SJCRH30 (cell line): ENCODE data around the gene CRIM1. TPM values are rescaled to one million over a fixed set of nuclear protein-coding genes. Genes with fewer than 3 reads are reported as not detected.

ENCODE experiments used
- DNase-seq, 2 experiments: peaks; one replicate each; pipeline ENCODE4 v3.0.0-alpha.2; 2015 to 2020
- H3K27ac ChIP-seq: fragments of 250-450 bp; sonication (Bioruptor Pico); 2 replicates; pipeline ENCODE4 v1.5.1; 2020; ENCODE audit warnings: mild to moderate bottlenecking, moderate library complexity
- H3K27me3 ChIP-seq: fragments of 250-450 bp; sonication (Bioruptor Pico); 2 replicates; pipeline ENCODE4 v1.5.1; 2020; ENCODE audit warnings: mild to moderate bottlenecking, moderate library complexity
- H3K36me3 ChIP-seq: fragments of 250-450 bp; sonication (Bioruptor Pico); 2 replicates; pipeline ENCODE4 v1.5.1; 2020; ENCODE audit warnings: mild to moderate bottlenecking, moderate library complexity
- H3K4me1 ChIP-seq: fragments of 250-450 bp; sonication (Bioruptor Pico); 2 replicates; pipeline ENCODE4 v1.5.1; 2020; ENCODE audit warnings: mild to moderate bottlenecking, moderate library complexity
- H3K4me3 ChIP-seq: fragments of 250-450 bp; sonication (Bioruptor Pico); 2 replicates; pipeline ENCODE4 v1.5.1; 2020; ENCODE audit warnings: mild to moderate bottlenecking, moderate library complexity
- H3K9me3 ChIP-seq: fragments of 250-450 bp; sonication (Bioruptor Pico); replicated peaks from 2 replicates; pipeline ENCODE4 v1.5.1; 2020; ENCODE audit warnings: mild to moderate bottlenecking, moderate library complexity
- total RNA-seq: library from RNA; depleted of rRNA; stranded (reverse); fragments of >200 nt; shearing (Covaris generic); gene quantifications from 2 replicates; pipeline ENCODE4 v1.2.3, GENCODE V29; 2014

CRIM1 gene
- total RNA-seq, 1 experiment from 2014 or later, result 12.6 TPM

DNA sequence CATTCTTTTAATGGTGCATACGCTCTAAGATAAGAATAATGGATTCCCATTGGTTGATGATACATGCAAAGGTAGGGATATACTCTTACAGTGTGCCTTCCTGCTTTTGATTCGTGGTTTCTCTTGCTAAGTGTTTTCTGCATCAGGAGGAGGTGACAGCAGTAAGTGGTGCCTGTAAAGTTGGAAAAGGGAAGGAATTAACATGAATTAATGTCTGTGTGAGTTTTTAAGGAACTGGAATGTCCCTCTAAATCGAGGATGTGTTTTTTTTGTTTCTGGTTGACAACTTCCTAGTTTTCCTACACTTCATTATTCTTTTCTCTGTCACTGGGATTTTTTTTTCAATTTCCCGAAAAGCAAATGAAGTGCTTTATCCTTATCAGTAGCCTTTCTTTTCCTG, 54.4 kb downstream of the CRIM1 start:
- H3K27me3 ChIP-seq, result no peaks in the 10 kb centered on the region
- H3K4me3 ChIP-seq, result no peak overlapping the region
- H3K4me1 ChIP-seq, result peaks cover 16% of the 10 kb centered on the region
- no peak overlapping the region for H3K27ac ChIP-seq
- no peak for DNase-seq
- H3K9me3 ChIP-seq, result no peaks in the 10 kb centered on the region
- peaks cover 3% of the 10 kb centered on the region; the same call in 1 of the 2 replicates for H3K36me3 ChIP-seq

DNA sequence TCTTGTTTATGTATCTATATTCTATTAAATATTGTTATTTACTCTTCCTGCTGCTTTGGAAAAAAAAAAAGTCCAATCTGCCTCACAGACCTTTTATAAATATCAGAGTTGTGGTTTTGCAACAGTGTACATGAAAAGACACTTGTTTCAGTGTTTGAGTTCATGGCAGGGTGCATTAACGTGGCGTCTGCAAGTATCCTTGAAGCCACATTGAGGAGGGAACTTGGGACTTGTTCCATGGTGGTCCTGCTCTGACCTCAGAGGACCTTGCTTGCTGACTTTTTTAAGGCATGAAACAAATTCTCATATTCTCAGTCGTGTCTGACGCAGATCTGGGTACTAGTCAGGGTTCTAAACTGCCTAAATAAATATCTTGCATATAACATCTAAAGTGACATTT, 55.1 kb downstream of the CRIM1 start:
- H3K4me1 ChIP-seq, result peaks cover 16% of the 10 kb centered on the region
- DNase-seq, result no peak
- no peak overlapping the region for H3K4me3 ChIP-seq
- no peak overlapping the region for H3K27ac ChIP-seq
- H3K9me3 ChIP-seq, result no peaks in the 10 kb centered on the region
- H3K36me3 ChIP-seq, result 0 out of 2 replicates have a peak, but pooled peaks cover 3% of the 10 kb centered on the region
- H3K27me3 ChIP-seq, result no peaks in the 10 kb centered on the region

DNA sequence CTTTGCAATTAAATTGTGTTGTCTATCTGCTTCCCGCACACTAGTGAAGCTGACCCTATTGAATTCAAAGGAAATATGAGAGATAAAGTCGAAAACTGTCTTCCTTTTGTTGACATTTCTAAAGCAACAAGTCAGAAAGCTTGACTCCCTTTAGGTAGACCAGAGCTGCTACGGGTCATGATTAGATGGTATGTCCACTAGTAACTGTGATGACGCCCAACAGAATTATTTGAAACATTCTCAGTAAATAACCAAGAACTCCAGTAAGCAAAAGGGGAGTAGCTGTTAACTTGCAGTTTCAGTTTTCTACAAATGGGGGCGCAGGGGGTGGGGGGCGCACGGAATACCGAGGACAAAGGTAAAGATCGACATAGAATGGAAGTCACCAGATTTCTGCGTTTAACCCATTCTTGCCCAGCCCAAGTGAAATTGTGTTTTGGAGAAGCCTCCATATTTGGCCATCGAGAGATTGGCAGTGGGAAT, 56.4 kb downstream of the CRIM1 start:
- H3K4me1 ChIP-seq, result peaks cover 16% of the 10 kb centered on the region
- no peak for DNase-seq
- no peak overlapping the region for H3K4me3 ChIP-seq
- H3K27me3 ChIP-seq, result no peaks in the 10 kb centered on the region
- H3K9me3 ChIP-seq, result no peaks in the 10 kb centered on the region
- H3K36me3 ChIP-seq, result 0 out of 2 replicates have a peak, but pooled peaks cover 3% of the 10 kb centered on the region
- H3K27ac ChIP-seq, result no peak overlapping the region

- no peak for DNase-seq
- Histone ChIP-seq H3K27me3 (no peaks in the 10 kb centered on the region), H3K9me3 (no peaks in the 10 kb centered on the region), H3K4me3 (no peak overlapping the region), H3K27ac (no peak overlapping the region), H3K4me1 (peaks cover 11% of the 10 kb centered on the region), H3K36me3 (0 out of 2 replicates have a peak, but pooled peaks cover 3% of the 10 kb centered on the region)
These were observed 57.6 kb downstream of the CRIM1 start for GRCh38 chr2:36413218-36413617.

GRCh38 chr2:36414307-36414706, 58.7 kb downstream of the CRIM1 start:
- Histone ChIP-seq H3K4me3 (no peak overlapping the region), H3K27me3 (no peaks in the 10 kb centered on the region), H3K9me3 (no peaks in the 10 kb centered on the region), H3K4me1 (peaks cover 4% of the 10 kb centered on the region; the same call in 1 of the 2 replicates), H3K27ac (no peak overlapping the region), H3K36me3 (0 out of 2 replicates have a peak, but pooled peaks cover 3% of the 10 kb centered on the region)
- no peak for DNase-seq

- DNase-seq, result no peak
- no peak overlapping the region for H3K4me3 ChIP-seq
- H3K4me1 ChIP-seq, result no peaks in the 10 kb centered on the region
- no peak overlapping the region for H3K27ac ChIP-seq
- H3K27me3 ChIP-seq, result no peaks in the 10 kb centered on the region
- H3K36me3 ChIP-seq, result no peaks in the 10 kb centered on the region
- H3K9me3 ChIP-seq, result no peaks in the 10 kb centered on the region
These were observed 59.9 kb downstream of the CRIM1 start for GRCh38 chr2:36415381-36416022.

- H3K4me1 ChIP-seq, result no peaks in the 10 kb centered on the region
These were observed 61.0 kb downstream of the CRIM1 start for GRCh38 chr2:36416370-36417165.

GRCh38 chr2:36420569-36421181, 65.1 kb downstream of the CRIM1 start:
- Histone ChIP-seq H3K27ac (no peak overlapping the region), H3K36me3 (no peaks in the 10 kb centered on the region), H3K4me1 (no peaks in the 10 kb centered on the region)

More at GRCh38 chr2:36416370-36417165, 61.0 kb downstream of the CRIM1 start:
- no peak overlapping the region for H3K27ac ChIP-seq
- no peaks in the 10 kb centered on the region for H3K9me3 ChIP-seq
- H3K4me3 ChIP-seq, result no peak overlapping the region
- H3K36me3 ChIP-seq, result no peaks in the 10 kb centered on the region
- H3K27me3 ChIP-seq, result no peaks in the 10 kb centered on the region
- DNase-seq, result no peak

GRCh38 chr2:36421379-36421778, 65.8 kb downstream of the CRIM1 start:
- H3K4me3 ChIP-seq, result no peak overlapping the region
- H3K27ac ChIP-seq, result no peak overlapping the region
- no peaks in the 10 kb centered on the region for H3K9me3 ChIP-seq
- H3K4me1 ChIP-seq, result no peaks in the 10 kb centered on the region
- no peaks in the 10 kb centered on the region for H3K27me3 ChIP-seq
- H3K36me3 ChIP-seq, result no peaks in the 10 kb centered on the region
- DNase-seq, result no peak

More at GRCh38 chr2:36420569-36421181, 65.1 kb downstream of the CRIM1 start:
- DNase-seq, result no peak
- no peaks in the 10 kb centered on the region for H3K9me3 ChIP-seq
- no peaks in the 10 kb centered on the region for H3K27me3 ChIP-seq
- no peak overlapping the region for H3K4me3 ChIP-seq

GRCh38 chr2:36423172-36423571, 67.6 kb downstream of the CRIM1 start:
- H3K36me3 ChIP-seq, result no peaks in the 10 kb centered on the region
- H3K4me1 ChIP-seq, result no peaks in the 10 kb centered on the region
- DNase-seq, result no peak
- no peak overlapping the region for H3K27ac ChIP-seq
- H3K27me3 ChIP-seq, result no peaks in the 10 kb centered on the region
- H3K9me3 ChIP-seq, result no peaks in the 10 kb centered on the region
- no peak overlapping the region for H3K4me3 ChIP-seq

- Histone ChIP-seq H3K27me3 (no peaks in the 10 kb centered on the region), H3K36me3 (no peaks in the 10 kb centered on the region), H3K27ac (no peak overlapping the region), H3K4me3 (no peak overlapping the region), H3K9me3 (no peaks in the 10 kb centered on the region), H3K4me1 (no peaks in the 10 kb centered on the region)
- no peak for DNase-seq
These were observed 68.1 kb downstream of the CRIM1 start for GRCh38 chr2:36423619-36424120.

DNA sequence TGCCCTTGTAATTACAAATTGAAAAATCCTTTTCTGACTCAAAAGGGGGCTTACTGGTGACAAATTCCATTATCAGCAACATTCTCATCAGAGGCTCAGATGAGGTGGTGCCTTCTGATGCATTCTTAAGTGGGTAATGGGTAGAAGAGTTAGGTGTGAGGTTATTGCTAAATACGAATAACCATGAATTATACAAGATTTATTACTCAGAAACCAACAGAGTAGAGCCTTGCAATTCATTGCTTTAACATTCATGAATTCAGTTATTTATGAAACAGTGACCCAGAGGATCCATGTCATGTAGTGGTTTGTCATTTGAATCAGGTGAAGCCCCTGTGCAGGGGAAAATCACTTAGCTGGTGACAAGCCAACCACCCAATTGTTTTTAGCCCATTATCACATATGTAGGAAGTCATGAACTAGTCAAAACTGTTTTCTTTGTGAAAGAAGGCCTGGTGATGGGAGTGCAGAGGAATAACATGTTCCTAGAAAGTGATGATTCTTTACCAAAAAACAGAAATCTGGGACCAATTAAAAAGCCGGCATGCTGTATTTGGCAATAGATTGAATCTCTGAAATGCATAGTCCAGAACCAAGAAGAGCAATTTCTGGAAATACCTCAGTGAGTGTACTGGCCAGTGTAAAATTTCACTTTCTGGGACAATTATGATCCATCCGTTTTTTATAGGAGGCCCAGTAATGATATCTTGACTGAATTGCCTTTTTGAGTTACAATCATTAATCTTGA, 70.2 kb downstream of the CRIM1 start:
- Histone ChIP-seq H3K27me3 (no peaks in the 10 kb centered on the region), H3K9me3 (no peaks in the 10 kb centered on the region), H3K27ac (no peak overlapping the region), H3K4me1 (no peaks in the 10 kb centered on the region), H3K36me3 (no peaks in the 10 kb centered on the region), H3K4me3 (no peak overlapping the region)
- no peak for DNase-seq

DNA sequence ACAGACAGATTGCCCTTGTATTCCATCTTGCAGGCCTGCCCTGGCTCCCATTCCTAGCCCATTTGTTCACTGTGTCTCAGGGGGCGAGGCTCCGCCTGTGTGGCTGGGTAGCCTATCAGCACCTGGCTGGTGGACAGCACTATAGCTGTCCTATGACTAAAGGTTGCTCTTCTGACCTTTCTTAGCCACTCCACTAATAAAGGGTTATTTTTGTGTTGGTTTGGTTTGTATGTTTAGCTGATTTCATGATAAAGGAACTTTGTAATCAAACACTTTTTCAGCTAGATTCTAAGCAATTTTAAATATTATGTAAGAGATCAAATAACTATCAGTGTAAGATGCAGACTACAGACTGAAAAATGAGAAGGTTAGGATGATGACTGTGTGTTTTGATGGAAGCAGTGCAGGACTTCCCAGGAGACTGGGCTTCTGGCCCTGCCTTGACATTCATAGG, 72.2 kb downstream of the CRIM1 start:
- no peak overlapping the region for H3K27ac ChIP-seq
- H3K4me1 ChIP-seq, result no peaks in the 10 kb centered on the region
- H3K27me3 ChIP-seq, result no peaks in the 10 kb centered on the region
- DNase-seq, result no peak
- H3K9me3 ChIP-seq, result no peaks in the 10 kb centered on the region
- no peaks in the 10 kb centered on the region for H3K36me3 ChIP-seq
- no peak overlapping the region for H3K4me3 ChIP-seq

DNA sequence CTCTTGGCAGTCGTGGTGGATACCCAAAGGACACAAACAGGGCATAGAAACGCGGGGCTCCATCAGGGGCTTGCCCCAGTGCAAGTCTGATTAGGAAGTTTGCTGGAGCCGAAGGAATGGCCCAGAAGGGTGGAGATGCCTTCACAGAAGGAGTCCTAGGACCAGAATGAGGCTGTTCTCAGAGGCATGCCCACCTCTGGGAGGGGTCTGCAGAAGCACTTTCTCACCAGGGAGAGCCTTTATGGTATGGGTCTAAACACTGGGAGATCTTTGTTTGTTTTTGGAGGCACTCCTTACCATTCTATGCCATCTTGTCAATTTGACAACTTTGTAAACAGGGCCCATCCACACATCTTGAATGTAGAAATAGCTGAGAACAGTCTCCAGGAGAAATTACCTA, 75.0 kb downstream of the CRIM1 start:
- no peaks in the 10 kb centered on the region for H3K36me3 ChIP-seq
- H3K27me3 ChIP-seq, result no peaks in the 10 kb centered on the region
- DNase-seq, result no peak
- H3K4me1 ChIP-seq, result no peaks in the 10 kb centered on the region
- no peaks in the 10 kb centered on the region for H3K9me3 ChIP-seq
- no peak overlapping the region for H3K4me3 ChIP-seq
- H3K27ac ChIP-seq, result no peak overlapping the region
